Upper lobe of left lung (tissue), 6 donors: ENCODE results near the gene CEP250. TPM values are rescaled to one million over a fixed set of nuclear protein-coding genes. Genes with fewer than 3 reads are reported as not detected.

Experiments used
- ATAC-seq, 2 donors: fragments of 200-7000 bp; cut with Tn5 transposase; one replicate each; pipeline ENCODE4 v1.9.1; 2022; ENCODE audit warnings: mild to moderate bottlenecking in 2 of 2, moderate library complexity in 2 of 2; ENCODE audit not compliant: low FRiP score in 2 of 2
- DNase-seq, 2 donors: peaks; one replicate each; pipeline ENCODE4 v3.0.0-alpha.2; 2019 to 2020
- H3K27ac ChIP-seq, 4 donors: fragments of 200-600 bp; sonication (generic); one replicate each; pipeline ENCODE4 v1.5.1; 2016 to 2019
- H3K27me3 ChIP-seq, 4 donors: fragments of 200-600 bp; sonication (generic); one replicate each; pipeline ENCODE4 v1.5.1; 2017 to 2019
- H3K36me3 ChIP-seq, 4 donors: fragments of 200-600 bp; sonication (generic); one replicate each; pipeline ENCODE4 v1.5.1; 2016 to 2019
- H3K4me1 ChIP-seq, 4 donors: fragments of 200-600 bp; sonication (generic); one replicate each; pipeline ENCODE4 v1.5.1; 2018 to 2019
- H3K4me3 ChIP-seq, 4 donors: fragments of 200-600 bp; sonication (generic); one replicate each; pipeline ENCODE4 v1.5.1; 2017 to 2019; ENCODE audit warnings: mild to moderate bottlenecking in 2 of 4, moderate library complexity in 1 of 4
- H3K9me3 ChIP-seq, 4 donors: fragments of 200-600 bp; sonication (generic); one replicate each; pipeline ENCODE4 v1.5.1; 2018 to 2019
- CTCF ChIP-seq, 6 experiments: fragments of 450-650 bp in 4 of 6; fragments of 200-600 bp in 2 of 6; sonication (generic) in 2 of 6; IDR thresholded peaks; one replicate each; pipeline ENCODE4 v1.5.1; 2016 to 2019; ENCODE audit warnings: antibody characterized with exemption in 6 of 6
- EP300 ChIP-seq, 4 donors: sonication (generic); formaldehyde crosslinking; IDR thresholded peaks; one replicate each; pipeline ENCODE4 v1.5.1; 2017; ENCODE audit warnings: antibody characterized with exemption in 4 of 4, control low read depth in 2 of 4
- POLR2A ChIP-seq, 4 donors: fragments of 450-650 bp; IDR thresholded peaks; one replicate each; pipeline ENCODE4 v1.5.1; 2016 to 2017; ENCODE audit warnings: antibody characterized with exemption in 4 of 4, mild to moderate bottlenecking in 2 of 4
- POLR2AphosphoS5 ChIP-seq, 2 donors: sonication (generic); formaldehyde crosslinking; IDR thresholded peaks; one replicate each; pipeline ENCODE4 v1.5.1; 2017; ENCODE audit warnings: antibody characterized with exemption in 2 of 2
- WGBS, 2 donors: methylation state at CpG; one replicate each; pipeline ENCODE4 v1.1.5; 2017 to 2018; 5-methylcytosine and 5-hydroxymethylcytosine counted together
- total RNA-seq, 6 donors: library from RNA; depleted of rRNA in 4 of 6; stranded (reverse); fragments of >200 nt in 4 of 6; gene quantifications; one replicate each; pipeline versions ENCODE4 v1.1.0 to v1.2.1, GENCODE V29; 2016 to 2021
- donor health status: DM: no; HTN: no; CAD: no; lungs with moderate emphysema.
- donor health status: DM: no; HTN: yes; CAD: no; lungs with severe emphysema.

The CEP250 gene
- total RNA-seq, 6 donors from 2014 or later, result 15.4 to 66.6 (median 29.6) TPM

GRCh38 chr20:35476288-35476687 is 20.9 kb downstream of the CEP250 start:
- H3K27ac ChIP-seq, result no peak overlapping the region
- H3K4me1 ChIP-seq, result no peaks in the 10 kb centered on the region
- ATAC-seq, result no peak
- no peaks in the 10 kb centered on the region for H3K9me3 ChIP-seq
- H3K36me3 ChIP-seq, result peaks cover 14 to 98% (median 63%) of the 10 kb centered on the region in 4 donors
- no peak overlapping the region for H3K4me3 ChIP-seq
- TF ChIP-seq CTCF (IDR thresholded peaks at IDR 0.05), result no peak
- no peak for TF ChIP-seq EP300 (IDR thresholded peaks at IDR 0.05)
- TF ChIP-seq POLR2AphosphoS5 (IDR thresholded peaks at IDR 0.05), result no peak
- TF ChIP-seq POLR2A (IDR thresholded peaks at IDR 0.05), result no peak
- no peak for DNase-seq
- WGBS, 2 donors, result 88 to 89% methylated on average over 4 of the region's 4 CpGs
- H3K27me3 ChIP-seq, result no peaks in the 10 kb centered on the region

- TF ChIP-seq POLR2AphosphoS5 (IDR thresholded peaks at IDR 0.05), result no peak
- TF ChIP-seq POLR2A (IDR thresholded peaks at IDR 0.05), result no peak
- TF ChIP-seq CTCF (IDR thresholded peaks at IDR 0.05), result no peak
- TF ChIP-seq EP300 (IDR thresholded peaks at IDR 0.05), result no peak
- WGBS, 2 donors, result 82 to 88% methylated on average over 12 to 16 of the region's 16 CpGs
- no peaks in the 10 kb centered on the region for H3K9me3 ChIP-seq
Observed at GRCh38 chr20:35478804-35479472, 23.5 kb downstream of the CEP250 start.

GRCh38 chr20:35479798-35480197 is 24.4 kb downstream of the CEP250 start:
- DNase-seq (no peak), ATAC-seq (no peak)
- WGBS, 2 donors, result 95 to 96% methylated on average over 5 of the region's 5 CpGs
- Histone ChIP-seq H3K27me3 (no peaks in the 10 kb centered on the region), H3K9me3 (no peaks in the 10 kb centered on the region), H3K36me3 (peaks cover 14 to 85% (median 43%) of the 10 kb centered on the region in 4 donors), H3K4me1 (no peaks in the 10 kb centered on the region), H3K27ac (no peak overlapping the region), H3K4me3 (no peak overlapping the region)
- TF ChIP-seq EP300 (IDR thresholded peaks at IDR 0.05) (no peak), POLR2A (IDR thresholded peaks at IDR 0.05) (no peak), CTCF (IDR thresholded peaks at IDR 0.05) (no peak), POLR2AphosphoS5 (IDR thresholded peaks at IDR 0.05) (no peak)

More at GRCh38 chr20:35478804-35479472, 23.5 kb downstream of the CEP250 start:
- H3K27ac ChIP-seq, result no peak overlapping the region
- no peak overlapping the region for H3K4me3 ChIP-seq
- ATAC-seq (no peak), DNase-seq (no peak)
- no peaks in the 10 kb centered on the region for H3K4me1 ChIP-seq
- peaks cover 14 to 85% (median 49%) of the 10 kb centered on the region in 4 donors for H3K36me3 ChIP-seq
- H3K27me3 ChIP-seq, result no peaks in the 10 kb centered on the region

- Histone ChIP-seq H3K36me3 (peaks cover 4 to 68% (median 22%) of the 10 kb centered on the region in 4 donors), H3K4me3 (no peak overlapping the region), H3K27ac (no peak overlapping the region), H3K4me1 (peaks cover 0 to 4% (median 0%) of the 10 kb centered on the region in 4 donors), H3K27me3 (no peaks in the 10 kb centered on the region), H3K9me3 (no peaks in the 10 kb centered on the region)
- TF ChIP-seq EP300 (IDR thresholded peaks at IDR 0.05), result no peak
- TF ChIP-seq CTCF (IDR thresholded peaks at IDR 0.05), result no peak
- TF ChIP-seq POLR2AphosphoS5 (IDR thresholded peaks at IDR 0.05), result no peak
- TF ChIP-seq POLR2A (IDR thresholded peaks at IDR 0.05), result no peak
- DNase-seq (no peak), ATAC-seq (no peak)
- 97 to 100% methylated on average over 4 of the region's 4 CpGs for WGBS, 2 donors
Observed at GRCh38 chr20:35487479-35487878, 32.1 kb downstream of the CEP250 start.

- DNase-seq (no peak), ATAC-seq (no peak)
- Histone ChIP-seq H3K36me3 (peaks cover 15 to 73% (median 35%) of the 10 kb centered on the region in 4 donors), H3K4me3 (peak overlapping the region in 1 of 4 donors; percentile 42), H3K9me3 (no peaks in the 10 kb centered on the region), H3K27me3 (no peaks in the 10 kb centered on the region), H3K27ac (no peak overlapping the region), H3K4me1 (peaks cover 0 to 4% (median 0%) of the 10 kb centered on the region in 4 donors)
- TF ChIP-seq EP300 (IDR thresholded peaks at IDR 0.05), result no peak
- TF ChIP-seq POLR2AphosphoS5 (IDR thresholded peaks at IDR 0.05), result no peak
- TF ChIP-seq POLR2A (IDR thresholded peaks at IDR 0.05), result no peak
- TF ChIP-seq CTCF (IDR thresholded peaks at IDR 0.05), result no peak
- WGBS, 2 donors, result 80 to 100% methylated on average over 2 to 5 of the region's 5 CpGs
Observed at GRCh38 chr20:35489717-35490116, 34.3 kb downstream of the CEP250 start.
